HCT116 (cell line): Measurements from ENCODE around the gene PARM1.

Experiments
- CTCF ChIP-seq, 3 experiments: fragments of 200-600 bp in 1 of 3; sonication (generic) in 1 of 3; IDR thresholded peaks in 2 of 3; conservative IDR thresholded peaks in 1 of 3; 2 replicates each; pipeline ENCODE4 v1.5.1; 2012 to 2017; ENCODE audit warnings: low read depth in 2 of 3, low read length in 2 of 3, antibody characterized with exemption in 1 of 3, borderline replicate concordance in 1 of 3, control low read depth in 1 of 3, mild to moderate bottlenecking in 1 of 3, mixed read lengths in 1 of 3, mixed run types in 1 of 3, moderate library complexity in 1 of 3; ENCODE audit not compliant: insufficient read depth in 1 of 3
- EGR1 ChIP-seq: IDR thresholded peaks from 2 replicates; pipeline ENCODE4 v1.6.1; 2012; ENCODE audit warnings: low read depth

- no peak for TF ChIP-seq EGR1
- TF ChIP-seq CTCF (IDR thresholded peaks at IDR 0.05 in 2 of 3, conservative IDR thresholded peaks at IDR 0.05 in 1 of 3; ENCODE audit: borderline replicate concordance in 1 of 3, insufficient read depth in 1 of 3, low read depth in 2 of 3, low read length in 2 of 3): no peak
Measured at GRCh38 chr4:74920704-74921103, 12.2 kb upstream of the PARM1 start.
